GM23338 (cell line): ENCODE measurements around the gene OGDHL. TPM values are rescaled to one million over a fixed set of nuclear protein-coding genes. Genes with fewer than 3 reads are reported as not detected.

Experiments used
- ATAC-seq: fragments of 200-7000 bp; cut with Tn5 transposase; 3 replicates; pipeline ENCODE4 v1.9.1; 2020
- DNase-seq: peaks from one replicate; pipeline ENCODE4 v3.0.0-alpha.2; 2015; ENCODE audit warnings: low spot score
- H2AFZ ChIP-seq: fragments of 200-600 bp; sonication (generic); 2 replicates; pipeline ENCODE4 v1.8.0; 2016; ENCODE audit warnings: antibody characterized with exemption, mild to moderate bottlenecking, moderate library complexity
- H3F3A ChIP-seq: fragments of 200-600 bp; sonication (generic); replicated peaks from 2 replicates; pipeline ENCODE4 v1.8.0; 2017; ENCODE audit warnings: antibody characterized with exemption, mixed run types, low read depth
- H3K27ac ChIP-seq: fragments of 200-600 bp; sonication (generic); 2 replicates; pipeline ENCODE4 v1.6.1; 2016; ENCODE audit warnings: low read depth
- H3K27me3 ChIP-seq: fragments of 200-600 bp; sonication (generic); 2 replicates; pipeline ENCODE4 v1.8.0; 2016; ENCODE audit warnings: mild to moderate bottlenecking, mixed run types, moderate library complexity; ENCODE audit not compliant: insufficient read depth
- H3K36me3 ChIP-seq: fragments of 200-600 bp; sonication (generic); 2 replicates; pipeline ENCODE4 v1.8.0; 2016; ENCODE audit warnings: mild to moderate bottlenecking; ENCODE audit not compliant: insufficient read depth
- H3K4me1 ChIP-seq: fragments of 200-600 bp; sonication (generic); 2 replicates; pipeline ENCODE4 v1.8.0; 2016; ENCODE audit warnings: mild to moderate bottlenecking, moderate library complexity; ENCODE audit not compliant: insufficient read depth
- H3K4me2 ChIP-seq: fragments of 200-600 bp; sonication (generic); 2 replicates; pipeline ENCODE4 v1.7.1; 2017; ENCODE audit warnings: mixed run types
- H3K4me3 ChIP-seq: fragments of 200-600 bp; sonication (generic); 2 replicates; pipeline ENCODE4 v1.6.1; 2016; ENCODE audit warnings: mixed run types
- H3K79me2 ChIP-seq: fragments of 200-600 bp; sonication (generic); replicated peaks from 2 replicates; pipeline ENCODE4 v1.8.0; 2017; ENCODE audit warnings: mild to moderate bottlenecking; ENCODE audit not compliant: insufficient read depth
- H3K9me2 ChIP-seq: fragments of 200-600 bp; sonication (generic); 2 replicates; pipeline ENCODE4 v1.8.0; 2017; ENCODE audit not compliant: insufficient read depth
- H4K20me1 ChIP-seq: fragments of 200-600 bp; sonication (generic); replicated peaks from 2 replicates; pipeline ENCODE4 v1.8.0; 2017; ENCODE audit warnings: mild to moderate bottlenecking; ENCODE audit not compliant: insufficient read depth
- H3K27ac Mint-ChIP-seq: 2 replicates; pipeline ENCODE4 v1.8.0; 2020; ENCODE audit warnings: inconsistent platforms, mild to moderate bottlenecking, moderate library complexity, mixed read lengths
- H3K27me3 Mint-ChIP-seq: 3 replicates; pipeline ENCODE4 v1.8.0; 2022; ENCODE audit warnings: low read depth, mild to moderate bottlenecking, moderate library complexity, mixed read lengths, inconsistent platforms; ENCODE audit not compliant: insufficient read depth, poor library complexity
- H3K36me3 Mint-ChIP-seq: 3 replicates; pipeline ENCODE4 v1.8.0; 2021; ENCODE audit warnings: low read depth, mild to moderate bottlenecking, inconsistent platforms, moderate library complexity, mixed read lengths
- H3K4me1 Mint-ChIP-seq: 3 replicates; pipeline ENCODE4 v1.8.0; 2020; ENCODE audit warnings: mild to moderate bottlenecking, inconsistent platforms, mixed read lengths
- H3K4me3 Mint-ChIP-seq: 3 replicates; pipeline ENCODE4 v1.8.0; 2021; ENCODE audit warnings: moderate library complexity, mild to moderate bottlenecking, inconsistent platforms, mixed read lengths
- H3K9me3 Mint-ChIP-seq: 3 replicates; pipeline ENCODE4 v1.8.0; 2020; ENCODE audit warnings: moderate library complexity, mild to moderate bottlenecking, inconsistent platforms, mixed read lengths
- CREB1 ChIP-seq: fragments of 250-450 bp; sonication (Bioruptor Pico); IDR thresholded peaks from 2 replicates; pipeline ENCODE4 v1.5.0; 2020; ENCODE audit warnings: low read depth, mild to moderate bottlenecking, moderate library complexity
- EZH2 ChIP-seq: fragments of 200-600 bp; sonication (generic); IDR thresholded peaks from one replicate; pipeline ENCODE4 v1.8.0; 2017; ENCODE audit warnings: antibody characterized with exemption, mild to moderate bottlenecking, low read depth; ENCODE audit not compliant: unreplicated experiment
- EZH2phosphoT487 ChIP-seq: fragments of 200-600 bp; sonication (generic); IDR thresholded peaks from one replicate; pipeline ENCODE4 v1.8.1; 2018; ENCODE audit warnings: antibody characterized with exemption; ENCODE audit not compliant: unreplicated experiment
- JUNB ChIP-seq: IDR thresholded peaks from one replicate; pipeline ENCODE4 v1.6.1; 2016; ENCODE audit warnings: antibody characterized with exemption; ENCODE audit not compliant: unreplicated experiment
- NANOG ChIP-seq: IDR thresholded peaks from 2 replicates; pipeline ENCODE4 v1.6.1; 2016; ENCODE audit warnings: antibody characterized with exemption, borderline replicate concordance
- POLR2AphosphoS5 ChIP-seq: IDR thresholded peaks from 2 replicates; pipeline ENCODE4 v1.6.1; 2016; ENCODE audit warnings: antibody characterized with exemption, low read depth
- ZNF114 ChIP-seq: fragments of 250-450 bp; sonication (Bioruptor Pico); IDR thresholded peaks from 2 replicates; pipeline ENCODE4 v1.5.0; 2020; ENCODE audit warnings: mild to moderate bottlenecking, moderate library complexity
- polyA plus RNA-seq: library from polyadenylated mRNA; unstranded; fragments of >200 nt; fragmentation: Nextera tagmentation; extraction: Ambion mirVana; gene quantifications from 2 replicates; pipeline ENCODE4 v1.2.1, GENCODE V29; 2016
- total RNA-seq: library from RNA; depleted of rRNA; stranded (reverse); fragments of >200 nt; shearing (Covaris generic); gene quantifications from 2 replicates; pipeline ENCODE4 v1.2.3, GENCODE V29; 2014
- TF ChIP-seq, protein P1 (sequence below), 2 experiments: fragments of 200-600 bp in 1 of 2; sonication (generic) in 1 of 2; conservative IDR thresholded peaks; 2 replicates each; pipeline versions ENCODE4 v1.5.1 to v1.6.1; 2016 to 2017; ENCODE audit warnings: antibody characterized with exemption in 2 of 2, low read depth in 2 of 2, mild to moderate bottlenecking in 2 of 2, moderate library complexity in 1 of 2
- TF ChIP-seq, protein P2 (sequence below): IDR thresholded peaks from one replicate; pipeline ENCODE4 v1.6.1; 2018; ENCODE audit warnings: antibody characterized with exemption; ENCODE audit not compliant: unreplicated experiment
- TF ChIP-seq, protein P3 (sequence below): IDR thresholded peaks from 2 replicates; pipeline ENCODE4 v1.6.1; 2016; ENCODE audit warnings: antibody characterized with exemption
- TF ChIP-seq, protein P4 (sequence below): fragments of 250-450 bp; sonication (Bioruptor Pico); IDR thresholded peaks from 2 replicates; pipeline ENCODE4 v1.5.0; 2020; ENCODE audit warnings: mild to moderate bottlenecking, moderate library complexity

Gene OGDHL
- total and polyA plus RNA-seq, 2 experiments from 2014 or later: 8.3 to 15.5 TPM

DNA sequence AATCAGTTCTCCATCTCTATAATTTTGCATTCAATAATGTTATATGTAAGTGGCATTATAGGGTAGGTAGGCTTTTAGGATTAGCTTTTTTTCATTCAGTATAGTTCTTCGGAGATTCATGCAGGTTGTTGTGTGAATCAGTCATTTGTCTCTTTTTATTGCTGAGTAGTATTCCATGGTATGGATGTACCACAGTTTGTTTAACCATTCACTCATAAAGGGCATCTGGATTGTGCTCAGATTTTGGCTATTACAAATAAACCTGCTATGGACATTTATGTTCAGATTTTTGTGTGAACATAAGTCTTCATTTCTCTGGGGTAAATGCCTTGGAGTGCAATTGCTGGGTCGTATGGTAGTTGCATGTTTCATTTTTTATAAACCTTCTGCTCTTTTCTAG is 4.4 kb upstream of the OGDHL start:
- no peak overlapping the region for H3K27ac Mint-ChIP-seq
- H3K79me2 ChIP-seq: no peaks in the 10 kb centered on the region
- no peak for ATAC-seq
- no peaks in the 10 kb centered on the region for H3F3A ChIP-seq
- H3K9me2 ChIP-seq: no peaks in the 10 kb centered on the region
- H3K36me3 Mint-ChIP-seq: no peaks in the 10 kb centered on the region; the same call in 2 of the 3 replicates
- no peaks in the 10 kb centered on the region; the same call in none of the 2 replicates for H3K4me1 ChIP-seq
- no peak for DNase-seq
- peaks cover 60% of the 10 kb centered on the region for H3K27me3 ChIP-seq
- no peaks in the 10 kb centered on the region for H3K36me3 ChIP-seq
- H4K20me1 ChIP-seq: 0 out of 2 replicates have a peak, but pooled peaks cover 4% of the 10 kb centered on the region
- TF ChIP-seq, protein P1, sequence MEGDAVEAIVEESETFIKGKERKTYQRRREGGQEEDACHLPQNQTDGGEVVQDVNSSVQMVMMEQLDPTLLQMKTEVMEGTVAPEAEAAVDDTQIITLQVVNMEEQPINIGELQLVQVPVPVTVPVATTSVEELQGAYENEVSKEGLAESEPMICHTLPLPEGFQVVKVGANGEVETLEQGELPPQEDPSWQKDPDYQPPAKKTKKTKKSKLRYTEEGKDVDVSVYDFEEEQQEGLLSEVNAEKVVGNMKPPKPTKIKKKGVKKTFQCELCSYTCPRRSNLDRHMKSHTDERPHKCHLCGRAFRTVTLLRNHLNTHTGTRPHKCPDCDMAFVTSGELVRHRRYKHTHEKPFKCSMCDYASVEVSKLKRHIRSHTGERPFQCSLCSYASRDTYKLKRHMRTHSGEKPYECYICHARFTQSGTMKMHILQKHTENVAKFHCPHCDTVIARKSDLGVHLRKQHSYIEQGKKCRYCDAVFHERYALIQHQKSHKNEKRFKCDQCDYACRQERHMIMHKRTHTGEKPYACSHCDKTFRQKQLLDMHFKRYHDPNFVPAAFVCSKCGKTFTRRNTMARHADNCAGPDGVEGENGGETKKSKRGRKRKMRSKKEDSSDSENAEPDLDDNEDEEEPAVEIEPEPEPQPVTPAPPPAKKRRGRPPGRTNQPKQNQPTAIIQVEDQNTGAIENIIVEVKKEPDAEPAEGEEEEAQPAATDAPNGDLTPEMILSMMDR (conservative IDR thresholded peaks at IDR 0.05; ENCODE audit: low read depth in 2 of 2): no peak
- TF ChIP-seq EZH2phosphoT487: no peak
- TF ChIP-seq, protein P2, sequence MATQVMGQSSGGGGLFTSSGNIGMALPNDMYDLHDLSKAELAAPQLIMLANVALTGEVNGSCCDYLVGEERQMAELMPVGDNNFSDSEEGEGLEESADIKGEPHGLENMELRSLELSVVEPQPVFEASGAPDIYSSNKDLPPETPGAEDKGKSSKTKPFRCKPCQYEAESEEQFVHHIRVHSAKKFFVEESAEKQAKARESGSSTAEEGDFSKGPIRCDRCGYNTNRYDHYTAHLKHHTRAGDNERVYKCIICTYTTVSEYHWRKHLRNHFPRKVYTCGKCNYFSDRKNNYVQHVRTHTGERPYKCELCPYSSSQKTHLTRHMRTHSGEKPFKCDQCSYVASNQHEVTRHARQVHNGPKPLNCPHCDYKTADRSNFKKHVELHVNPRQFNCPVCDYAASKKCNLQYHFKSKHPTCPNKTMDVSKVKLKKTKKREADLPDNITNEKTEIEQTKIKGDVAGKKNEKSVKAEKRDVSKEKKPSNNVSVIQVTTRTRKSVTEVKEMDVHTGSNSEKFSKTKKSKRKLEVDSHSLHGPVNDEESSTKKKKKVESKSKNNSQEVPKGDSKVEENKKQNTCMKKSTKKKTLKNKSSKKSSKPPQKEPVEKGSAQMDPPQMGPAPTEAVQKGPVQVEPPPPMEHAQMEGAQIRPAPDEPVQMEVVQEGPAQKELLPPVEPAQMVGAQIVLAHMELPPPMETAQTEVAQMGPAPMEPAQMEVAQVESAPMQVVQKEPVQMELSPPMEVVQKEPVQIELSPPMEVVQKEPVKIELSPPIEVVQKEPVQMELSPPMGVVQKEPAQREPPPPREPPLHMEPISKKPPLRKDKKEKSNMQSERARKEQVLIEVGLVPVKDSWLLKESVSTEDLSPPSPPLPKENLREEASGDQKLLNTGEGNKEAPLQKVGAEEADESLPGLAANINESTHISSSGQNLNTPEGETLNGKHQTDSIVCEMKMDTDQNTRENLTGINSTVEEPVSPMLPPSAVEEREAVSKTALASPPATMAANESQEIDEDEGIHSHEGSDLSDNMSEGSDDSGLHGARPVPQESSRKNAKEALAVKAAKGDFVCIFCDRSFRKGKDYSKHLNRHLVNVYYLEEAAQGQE: no peak
- no peak for TF ChIP-seq NANOG
- no peak for TF ChIP-seq CREB1 (CRISPR knock-in tag)
- no peak for TF ChIP-seq EZH2
- no peak for TF ChIP-seq JUNB
- TF ChIP-seq ZNF114 (CRISPR knock-in tag): no peak
- TF ChIP-seq, protein P3, sequence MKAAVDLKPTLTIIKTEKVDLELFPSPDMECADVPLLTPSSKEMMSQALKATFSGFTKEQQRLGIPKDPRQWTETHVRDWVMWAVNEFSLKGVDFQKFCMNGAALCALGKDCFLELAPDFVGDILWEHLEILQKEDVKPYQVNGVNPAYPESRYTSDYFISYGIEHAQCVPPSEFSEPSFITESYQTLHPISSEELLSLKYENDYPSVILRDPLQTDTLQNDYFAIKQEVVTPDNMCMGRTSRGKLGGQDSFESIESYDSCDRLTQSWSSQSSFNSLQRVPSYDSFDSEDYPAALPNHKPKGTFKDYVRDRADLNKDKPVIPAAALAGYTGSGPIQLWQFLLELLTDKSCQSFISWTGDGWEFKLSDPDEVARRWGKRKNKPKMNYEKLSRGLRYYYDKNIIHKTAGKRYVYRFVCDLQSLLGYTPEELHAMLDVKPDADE: no peak
- TF ChIP-seq, protein P4, sequence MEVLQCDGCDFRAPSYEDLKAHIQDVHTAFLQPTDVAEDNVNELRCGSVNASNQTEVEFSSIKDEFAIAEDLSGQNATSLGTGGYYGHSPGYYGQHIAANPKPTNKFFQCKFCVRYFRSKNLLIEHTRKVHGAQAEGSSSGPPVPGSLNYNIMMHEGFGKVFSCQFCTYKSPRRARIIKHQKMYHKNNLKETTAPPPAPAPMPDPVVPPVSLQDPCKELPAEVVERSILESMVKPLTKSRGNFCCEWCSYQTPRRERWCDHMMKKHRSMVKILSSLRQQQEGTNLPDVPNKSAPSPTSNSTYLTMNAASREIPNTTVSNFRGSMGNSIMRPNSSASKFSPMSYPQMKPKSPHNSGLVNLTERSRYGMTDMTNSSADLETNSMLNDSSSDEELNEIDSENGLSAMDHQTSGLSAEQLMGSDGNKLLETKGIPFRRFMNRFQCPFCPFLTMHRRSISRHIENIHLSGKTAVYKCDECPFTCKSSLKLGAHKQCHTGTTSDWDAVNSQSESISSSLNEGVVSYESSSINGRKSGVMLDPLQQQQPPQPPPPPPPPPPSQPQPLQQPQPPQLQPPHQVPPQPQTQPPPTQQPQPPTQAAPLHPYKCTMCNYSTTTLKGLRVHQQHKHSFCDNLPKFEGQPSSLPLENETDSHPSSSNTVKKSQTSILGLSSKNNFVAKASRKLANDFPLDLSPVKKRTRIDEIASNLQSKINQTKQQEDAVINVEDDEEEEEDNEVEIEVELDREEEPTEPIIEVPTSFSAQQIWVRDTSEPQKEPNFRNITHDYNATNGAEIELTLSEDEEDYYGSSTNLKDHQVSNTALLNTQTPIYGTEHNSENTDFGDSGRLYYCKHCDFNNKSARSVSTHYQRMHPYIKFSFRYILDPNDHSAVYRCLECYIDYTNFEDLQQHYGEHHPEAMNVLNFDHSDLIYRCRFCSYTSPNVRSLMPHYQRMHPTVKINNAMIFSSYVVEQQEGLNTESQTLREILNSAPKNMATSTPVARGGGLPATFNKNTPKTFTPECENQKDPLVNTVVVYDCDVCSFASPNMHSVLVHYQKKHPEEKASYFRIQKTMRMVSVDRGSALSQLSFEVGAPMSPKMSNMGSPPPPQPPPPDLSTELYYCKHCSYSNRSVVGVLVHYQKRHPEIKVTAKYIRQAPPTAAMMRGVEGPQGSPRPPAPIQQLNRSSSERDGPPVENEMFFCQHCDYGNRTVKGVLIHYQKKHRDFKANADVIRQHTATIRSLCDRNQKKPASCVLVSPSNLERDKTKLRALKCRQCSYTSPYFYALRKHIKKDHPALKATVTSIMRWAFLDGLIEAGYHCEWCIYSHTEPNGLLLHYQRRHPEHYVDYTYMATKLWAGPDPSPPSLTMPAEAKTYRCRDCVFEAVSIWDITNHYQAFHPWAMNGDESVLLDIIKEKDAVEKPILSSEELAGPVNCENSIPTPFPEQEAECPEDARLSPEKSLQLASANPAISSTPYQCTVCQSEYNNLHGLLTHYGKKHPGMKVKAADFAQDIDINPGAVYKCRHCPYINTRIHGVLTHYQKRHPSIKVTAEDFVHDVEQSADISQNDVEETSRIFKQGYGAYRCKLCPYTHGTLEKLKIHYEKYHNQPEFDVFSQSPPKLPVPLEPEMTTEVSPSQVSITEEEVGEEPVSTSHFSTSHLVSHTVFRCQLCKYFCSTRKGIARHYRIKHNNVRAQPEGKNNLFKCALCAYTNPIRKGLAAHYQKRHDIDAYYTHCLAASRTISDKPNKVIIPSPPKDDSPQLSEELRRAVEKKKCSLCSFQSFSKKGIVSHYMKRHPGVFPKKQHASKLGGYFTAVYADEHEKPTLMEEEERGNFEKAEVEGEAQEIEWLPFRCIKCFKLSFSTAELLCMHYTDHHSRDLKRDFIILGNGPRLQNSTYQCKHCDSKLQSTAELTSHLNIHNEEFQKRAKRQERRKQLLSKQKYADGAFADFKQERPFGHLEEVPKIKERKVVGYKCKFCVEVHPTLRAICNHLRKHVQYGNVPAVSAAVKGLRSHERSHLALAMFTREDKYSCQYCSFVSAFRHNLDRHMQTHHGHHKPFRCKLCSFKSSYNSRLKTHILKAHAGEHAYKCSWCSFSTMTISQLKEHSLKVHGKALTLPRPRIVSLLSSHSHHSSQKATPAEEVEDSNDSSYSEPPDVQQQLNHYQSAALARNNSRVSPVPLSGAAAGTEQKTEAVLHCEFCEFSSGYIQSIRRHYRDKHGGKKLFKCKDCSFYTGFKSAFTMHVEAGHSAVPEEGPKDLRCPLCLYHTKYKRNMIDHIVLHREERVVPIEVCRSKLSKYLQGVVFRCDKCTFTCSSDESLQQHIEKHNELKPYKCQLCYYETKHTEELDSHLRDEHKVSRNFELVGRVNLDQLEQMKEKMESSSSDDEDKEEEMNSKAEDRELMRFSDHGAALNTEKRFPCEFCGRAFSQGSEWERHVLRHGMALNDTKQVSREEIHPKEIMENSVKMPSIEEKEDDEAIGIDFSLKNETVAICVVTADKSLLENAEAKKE (CRISPR knock-in tag): no peak
- TF ChIP-seq POLR2AphosphoS5: no peak
- peaks cover 8% of the 10 kb centered on the region for H3K4me1 Mint-ChIP-seq
- peaks cover 4% of the 10 kb centered on the region; the same call in 1 of the 3 replicates for H3K9me3 Mint-ChIP-seq
- H2AFZ ChIP-seq: no peak overlapping the region
- no peak overlapping the region for H3K4me2 ChIP-seq
- peaks cover 25% of the 10 kb centered on the region for H3K27me3 Mint-ChIP-seq
- H3K27ac ChIP-seq: no peak overlapping the region
- no peak overlapping the region for H3K4me3 ChIP-seq
- no peak overlapping the region for H3K4me3 Mint-ChIP-seq
